Measurements from ENCODE around the gene IRF8.

DNA sequence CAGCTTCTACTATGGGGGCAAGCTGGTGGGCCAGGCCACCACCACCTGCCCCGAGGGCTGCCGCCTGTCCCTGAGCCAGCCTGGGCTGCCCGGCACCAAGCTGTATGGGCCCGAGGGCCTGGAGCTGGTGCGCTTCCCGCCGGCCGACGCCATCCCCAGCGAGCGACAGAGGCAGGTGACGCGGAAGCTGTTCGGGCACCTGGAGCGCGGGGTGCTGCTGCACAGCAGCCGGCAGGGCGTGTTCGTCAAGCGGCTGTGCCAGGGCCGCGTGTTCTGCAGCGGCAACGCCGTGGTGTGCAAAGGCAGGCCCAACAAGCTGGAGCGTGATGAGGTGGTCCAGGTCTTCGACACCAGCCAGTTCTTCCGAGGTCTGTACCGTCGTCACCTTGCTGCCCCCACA, 19.5 kb downstream of the IRF8 start:
- TF ChIP-seq CTCF (conservative IDR thresholded peaks at IDR 0.05; ENCODE audit: low read length), result no peak
- no peak for TF ChIP-seq EZH2phosphoT487 (IDR thresholded peaks at IDR 0.05; ENCODE audit: borderline replicate concordance)
